Neuronal stem cell (in vitro differentiated cells): Measurements from ENCODE around the gene DMAP1.

Experiments
- DNase-seq: peaks from one replicate; pipeline ENCODE4 v3.0.0-alpha.2; 2013; ENCODE audit warnings: low spot score
- H2AFZ ChIP-seq: one replicate; pipeline ENCODE4 v1.6.1; 2013; ENCODE audit warnings: mild to moderate bottlenecking, low read length, inconsistent platforms
- H2AK5ac ChIP-seq: 2 replicates; pipeline ENCODE4 v1.6.1; 2013; ENCODE audit warnings: low read depth, mild to moderate bottlenecking, inconsistent platforms, low read length, moderate library complexity, mixed read lengths
- H2BK120ac ChIP-seq: 2 replicates; pipeline ENCODE4 v1.6.1; 2013; ENCODE audit warnings: low read depth, mild to moderate bottlenecking, inconsistent platforms, low read length, moderate library complexity, mixed read lengths
- H2BK12ac ChIP-seq: one replicate; pipeline ENCODE4 v1.6.1; 2013; ENCODE audit warnings: low read length, inconsistent platforms
- H2BK15ac ChIP-seq: 2 replicates; pipeline ENCODE4 v1.6.1; 2013; ENCODE audit warnings: mild to moderate bottlenecking, low read length, inconsistent platforms, mixed read lengths
- H2BK5ac ChIP-seq: one replicate; pipeline ENCODE4 v1.6.1; 2013; ENCODE audit warnings: inconsistent platforms, mild to moderate bottlenecking, low read length, moderate library complexity
- H3K14ac ChIP-seq: one replicate; pipeline ENCODE4 v1.6.1; 2013; ENCODE audit warnings: low read length, inconsistent platforms
- H3K18ac ChIP-seq: 2 replicates; pipeline ENCODE4 v1.6.1; 2013; ENCODE audit warnings: low read length, inconsistent platforms
- H3K23ac ChIP-seq: 2 replicates; pipeline ENCODE4 v1.6.1; 2013; ENCODE audit warnings: low read depth, mild to moderate bottlenecking, mixed read lengths, low read length, inconsistent platforms; ENCODE audit not compliant: poor library complexity
- H3K27ac ChIP-seq: replicated peaks from 3 replicates; pipeline ENCODE4 v1.5.1; 2013; ENCODE audit warnings: low read length, inconsistent platforms
- H3K27me3 ChIP-seq, 3 experiments: 2 replicates each; pipeline ENCODE4 v1.6.1; 2013; ENCODE audit warnings: low read length in 3 of 3, mild to moderate bottlenecking in 2 of 3, inconsistent platforms in 1 of 3, low read depth in 1 of 3, mixed read lengths in 1 of 3, moderate library complexity in 1 of 3; ENCODE audit not compliant: control insufficient read depth in 3 of 3, insufficient read depth in 3 of 3
- H3K36me3 ChIP-seq, 2 donors: replicated peaks in 1 of 2; 2 replicates each; pipeline ENCODE4 v1.6.1; 2013; ENCODE audit warnings: low read length in 2 of 2; ENCODE audit not compliant: control insufficient read depth in 2 of 2, insufficient read depth in 2 of 2
- H3K4ac ChIP-seq: 2 replicates; pipeline ENCODE4 v1.6.1; 2013; ENCODE audit warnings: inconsistent platforms, mild to moderate bottlenecking, low read length, moderate library complexity
- H3K4me1 ChIP-seq, 2 donors: 1 replicate in 1 of 2; 2 replicates in 1 of 2; pipeline ENCODE4 v1.6.1; 2013; ENCODE audit warnings: low read length in 2 of 2, low read depth in 1 of 2; ENCODE audit not compliant: control insufficient read depth in 2 of 2, insufficient read depth in 1 of 2
- H3K4me2 ChIP-seq: one replicate; pipeline ENCODE4 v1.6.1; 2013; ENCODE audit warnings: mild to moderate bottlenecking, low read length, inconsistent platforms; ENCODE audit not compliant: insufficient read depth, poor library complexity, severe bottlenecking
- H3K4me3 ChIP-seq, 2 donors: 2 replicates each; pipeline ENCODE4 v1.5.1; 2013; ENCODE audit warnings: low read length in 2 of 2, mild to moderate bottlenecking in 2 of 2, inconsistent platforms in 1 of 2, moderate library complexity in 1 of 2
- H3K79me1 ChIP-seq: one replicate; pipeline ENCODE4 v1.6.1; 2013; ENCODE audit warnings: low read depth, mild to moderate bottlenecking, inconsistent platforms, low read length, moderate library complexity
- H3K9ac ChIP-seq: one replicate; pipeline ENCODE4 v1.6.1; 2013; ENCODE audit warnings: mild to moderate bottlenecking, low read depth, low read length, inconsistent platforms; ENCODE audit not compliant: poor library complexity
- H3K9me3 ChIP-seq, 2 donors: replicated peaks in 1 of 2; 2 replicates each; pipeline versions ENCODE3 to v1.6.1; 2013; ENCODE audit warnings: low read length in 2 of 2, mild to moderate bottlenecking in 2 of 2, inconsistent platforms in 1 of 2, low read depth in 1 of 2, mixed read lengths in 1 of 2, moderate library complexity in 1 of 2; ENCODE audit not compliant: control insufficient read depth in 2 of 2, insufficient read depth in 1 of 2
- H4K8ac ChIP-seq: one replicate; pipeline ENCODE4 v1.6.1; 2013; ENCODE audit warnings: low read depth, mild to moderate bottlenecking, inconsistent platforms, low read length, moderate library complexity
- H4K91ac ChIP-seq: one replicate; pipeline ENCODE4 v1.6.1; 2013; ENCODE audit warnings: low read length, low read depth, mild to moderate bottlenecking, inconsistent platforms; ENCODE audit not compliant: poor library complexity
- WGBS, 2 donors: extraction: QIAGEN DNeasy Blood & Tissue Kit; methylation state at CpG; one replicate each; pipeline ENCODE4 v1.1.7; 2013; ENCODE audit warnings: missing lambda C conversion rate in 2 of 2, mixed read lengths in 1 of 2; ENCODE audit not compliant: insufficient read length in 2 of 2, insufficient replicate concordance in 1 of 2; ENCODE audit errors: extremely low coverage in 2 of 2; 5-methylcytosine and 5-hydroxymethylcytosine counted together

Gene DMAP1

GRCh38 chr1:44250068-44250781 is 37.0 kb downstream of the DMAP1 start:
- no peaks in the 10 kb centered on the region for H3K27me3 ChIP-seq
- no peak overlapping the region for H3K4ac ChIP-seq
- H3K36me3 ChIP-seq: peaks cover 0 to 14% of the 10 kb centered on the region in 2 donors
- H3K9me3 ChIP-seq: no peaks in the 10 kb centered on the region
- H2BK15ac ChIP-seq: no peak overlapping the region
- H3K9ac ChIP-seq: no peak overlapping the region
- H4K91ac ChIP-seq: no peak overlapping the region
- H3K4me1 ChIP-seq: peaks cover 0 to 9% of the 10 kb centered on the region in 2 donors
- H3K4me2 ChIP-seq: no peak overlapping the region
- H3K79me1 ChIP-seq: peaks cover 5% of the 10 kb centered on the region
- H2AFZ ChIP-seq: no peak overlapping the region
- no peak overlapping the region for H2BK12ac ChIP-seq
- no peak for DNase-seq
- no peak overlapping the region for H3K27ac ChIP-seq
- no peak overlapping the region for H4K8ac ChIP-seq
- H3K14ac ChIP-seq: no peak overlapping the region
- no peak overlapping the region for H2BK5ac ChIP-seq
- no peak overlapping the region for H2BK120ac ChIP-seq
- H3K4me3 ChIP-seq: no peak overlapping the region
- no peak overlapping the region for H3K18ac ChIP-seq
- no CpG with 5 or more reads among the region's 33 CpGs for WGBS, 2 donors
- no peak overlapping the region for H3K23ac ChIP-seq
- no peak overlapping the region for H2AK5ac ChIP-seq

- no CpG with 5 or more reads among the region's 1 CpG for WGBS, 2 donors
- no peak overlapping the region for H3K23ac ChIP-seq
- H3K4me1 ChIP-seq: peaks cover 0 to 5% of the 10 kb centered on the region in 2 donors
- H2BK15ac ChIP-seq: no peak overlapping the region
- no peaks in the 10 kb centered on the region for H3K9me3 ChIP-seq
- H2AK5ac ChIP-seq: no peak overlapping the region
- no peak overlapping the region for H2BK120ac ChIP-seq
- H4K8ac ChIP-seq: no peak overlapping the region
- no peak overlapping the region for H3K14ac ChIP-seq
- no peak overlapping the region for H4K91ac ChIP-seq
- H2AFZ ChIP-seq: no peak overlapping the region
- H2BK5ac ChIP-seq: no peak overlapping the region
- H3K36me3 ChIP-seq: peaks cover 0 to 14% of the 10 kb centered on the region in 2 donors
- no peak overlapping the region for H3K27ac ChIP-seq
- no peak overlapping the region for H3K4ac ChIP-seq
- H2BK12ac ChIP-seq: no peak overlapping the region
- H3K9ac ChIP-seq: no peak overlapping the region
- DNase-seq: no peak
- no peak overlapping the region for H3K4me2 ChIP-seq
- peaks cover 5% of the 10 kb centered on the region for H3K79me1 ChIP-seq
- no peak overlapping the region for H3K18ac ChIP-seq
- H3K27me3 ChIP-seq: no peaks in the 10 kb centered on the region
- no peak overlapping the region for H3K4me3 ChIP-seq
These were observed 38.2 kb downstream of the DMAP1 start for GRCh38 chr1:44251486-44251885.

GRCh38 chr1:44251989-44252671 is 38.9 kb downstream of the DMAP1 start:
- H3K27ac ChIP-seq: no peak overlapping the region
- H2BK120ac ChIP-seq: no peak overlapping the region
- H2BK15ac ChIP-seq: no peak overlapping the region
- no peak overlapping the region for H3K4me2 ChIP-seq
- H3K18ac ChIP-seq: peak overlapping the region; percentile 11
- H3K4ac ChIP-seq: no peak overlapping the region
- peak overlapping the region; percentile 58 for H3K14ac ChIP-seq
- H2AK5ac ChIP-seq: no peak overlapping the region
- no peak overlapping the region for H2AFZ ChIP-seq
- H3K36me3 ChIP-seq: peaks cover 0 to 9% of the 10 kb centered on the region in 2 donors
- H3K23ac ChIP-seq: peak overlapping the region; percentile 71
- H3K9ac ChIP-seq: no peak overlapping the region
- H4K91ac ChIP-seq: no peak overlapping the region
- peaks cover 0 to 10% of the 10 kb centered on the region in 2 donors for H3K4me1 ChIP-seq
- no peak overlapping the region for H2BK5ac ChIP-seq
- H3K79me1 ChIP-seq: peaks cover 5% of the 10 kb centered on the region
- H2BK12ac ChIP-seq: no peak overlapping the region
- H3K4me3 ChIP-seq: no peak overlapping the region
- WGBS, 2 donors: no CpG with 5 or more reads among the region's 23 CpGs
- no peak overlapping the region for H4K8ac ChIP-seq
- no peak for DNase-seq
- H3K27me3 ChIP-seq: no peaks in the 10 kb centered on the region
- no peaks in the 10 kb centered on the region for H3K9me3 ChIP-seq

GRCh38 chr1:44254392-44254910 is 41.2 kb downstream of the DMAP1 start:
- no peak for DNase-seq
- H2BK5ac ChIP-seq: no peak overlapping the region
- H2BK15ac ChIP-seq: no peak overlapping the region

More at GRCh38 chr1:44254392-44254910, 41.2 kb downstream of the DMAP1 start:
- no peaks in the 10 kb centered on the region for H3K27me3 ChIP-seq
- H2BK12ac ChIP-seq: no peak overlapping the region
- no peak overlapping the region for H3K4me3 ChIP-seq
- no peak overlapping the region for H3K14ac ChIP-seq
- H4K91ac ChIP-seq: no peak overlapping the region
- no peaks in the 10 kb centered on the region for H3K9me3 ChIP-seq
- H3K23ac ChIP-seq: no peak overlapping the region
- H2AK5ac ChIP-seq: no peak overlapping the region
- no peak overlapping the region for H3K18ac ChIP-seq
- H3K4me1 ChIP-seq: peaks cover 0 to 16% of the 10 kb centered on the region in 2 donors
- no peak overlapping the region for H3K4ac ChIP-seq
- peaks cover 3% of the 10 kb centered on the region for H3K79me1 ChIP-seq
- no peak overlapping the region for H2BK120ac ChIP-seq
- H3K9ac ChIP-seq: no peak overlapping the region
- H4K8ac ChIP-seq: no peak overlapping the region
- no peak overlapping the region for H3K27ac ChIP-seq
- no peaks in the 10 kb centered on the region for H3K36me3 ChIP-seq
- no peak overlapping the region for H2AFZ ChIP-seq
- no CpG with 5 or more reads among the region's 4 CpGs for WGBS, 2 donors
- no peak overlapping the region for H3K4me2 ChIP-seq
